ENCODE results near the gene RAB1A. TPM values are rescaled to one million over a fixed set of nuclear protein-coding genes. Genes with fewer than 3 reads are reported as not detected.

The RAB1A gene
- total RNA-seq, 4 donors from 2014 or later, result 78.5 to 153 (median 103) TPM

GRCh38 chr2:65112633-65113032 is 17.3 kb downstream of the RAB1A start:
- intact Hi-C loops (cut with DNase I; ENCODE audit: low total_unique reads), result no loop called here
- TF ChIP-seq POLR2A (IDR thresholded peaks at IDR 0.05), result no peak
- TF ChIP-seq, protein P1, sequence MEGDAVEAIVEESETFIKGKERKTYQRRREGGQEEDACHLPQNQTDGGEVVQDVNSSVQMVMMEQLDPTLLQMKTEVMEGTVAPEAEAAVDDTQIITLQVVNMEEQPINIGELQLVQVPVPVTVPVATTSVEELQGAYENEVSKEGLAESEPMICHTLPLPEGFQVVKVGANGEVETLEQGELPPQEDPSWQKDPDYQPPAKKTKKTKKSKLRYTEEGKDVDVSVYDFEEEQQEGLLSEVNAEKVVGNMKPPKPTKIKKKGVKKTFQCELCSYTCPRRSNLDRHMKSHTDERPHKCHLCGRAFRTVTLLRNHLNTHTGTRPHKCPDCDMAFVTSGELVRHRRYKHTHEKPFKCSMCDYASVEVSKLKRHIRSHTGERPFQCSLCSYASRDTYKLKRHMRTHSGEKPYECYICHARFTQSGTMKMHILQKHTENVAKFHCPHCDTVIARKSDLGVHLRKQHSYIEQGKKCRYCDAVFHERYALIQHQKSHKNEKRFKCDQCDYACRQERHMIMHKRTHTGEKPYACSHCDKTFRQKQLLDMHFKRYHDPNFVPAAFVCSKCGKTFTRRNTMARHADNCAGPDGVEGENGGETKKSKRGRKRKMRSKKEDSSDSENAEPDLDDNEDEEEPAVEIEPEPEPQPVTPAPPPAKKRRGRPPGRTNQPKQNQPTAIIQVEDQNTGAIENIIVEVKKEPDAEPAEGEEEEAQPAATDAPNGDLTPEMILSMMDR (IDR thresholded peaks at IDR 0.05), result no peak
- peaks cover 0 to under 1% of the 10 kb centered on the region in 2 donors for H3K4me1 ChIP-seq
- H3K27ac ChIP-seq, result no peak overlapping the region
- no peak overlapping the region for H3K4me3 ChIP-seq
- no peaks in the 10 kb centered on the region for H3K36me3 ChIP-seq
- no peaks in the 10 kb centered on the region for H3K27me3 ChIP-seq
- no peak for DNase-seq
- no peaks in the 10 kb centered on the region for H3K9me3 ChIP-seq

- intact Hi-C loops (cut with DNase I; ENCODE audit: low total_unique reads), result no loop called here
- no peak for TF ChIP-seq POLR2A (IDR thresholded peaks at IDR 0.05)
- TF ChIP-seq, protein P1 (IDR thresholded peaks at IDR 0.05), result no peak
- Histone ChIP-seq H3K27ac (no peak overlapping the region), H3K9me3 (no peaks in the 10 kb centered on the region), H3K4me1 (peaks cover 0 to 5% of the 10 kb centered on the region in 2 donors), H3K27me3 (no peaks in the 10 kb centered on the region), H3K36me3 (no peaks in the 10 kb centered on the region), H3K4me3 (no peak overlapping the region)
- no peak for DNase-seq
Observed at GRCh38 chr2:65108780-65109179, 21.1 kb downstream of the RAB1A start.

DNA sequence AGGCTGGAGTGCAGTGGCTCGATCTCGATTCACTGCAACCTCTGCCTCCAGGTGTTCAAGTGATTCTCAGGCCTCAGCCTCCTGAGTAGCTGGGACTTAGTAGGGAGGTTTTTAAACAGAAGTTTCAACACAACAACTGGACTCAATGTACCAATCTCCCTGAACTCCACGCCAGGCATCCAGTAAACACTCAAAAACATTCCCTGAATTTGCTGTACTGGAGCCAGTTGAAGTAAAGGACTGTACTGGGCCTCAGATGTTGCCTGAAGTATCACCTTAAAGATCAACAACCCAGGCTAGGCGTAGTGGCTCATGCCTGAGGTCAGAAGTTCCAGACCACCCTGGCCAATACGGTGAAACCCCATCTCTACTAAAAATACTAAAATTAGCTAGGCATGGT is 22.4 kb downstream of the RAB1A start:
- intact Hi-C loops (cut with DNase I; ENCODE audit: low total_unique reads), result no loop called here
- H3K9me3 ChIP-seq, result no peaks in the 10 kb centered on the region
- peaks cover 0 to 5% of the 10 kb centered on the region in 2 donors for H3K4me1 ChIP-seq

GRCh38 chr2:65103013-65103715 is 26.7 kb downstream of the RAB1A start:
- TF ChIP-seq, protein P1 (IDR thresholded peaks at IDR 0.05), result no peak
- TF ChIP-seq POLR2A (IDR thresholded peaks at IDR 0.05), result no peak
- intact Hi-C loops (cut with DNase I; ENCODE audit: low total_unique reads), result no loop called here
- no peaks in the 10 kb centered on the region for H3K27me3 ChIP-seq
- no peaks in the 10 kb centered on the region for H3K9me3 ChIP-seq
- H3K36me3 ChIP-seq, result no peaks in the 10 kb centered on the region
- DNase-seq, result no peak
- H3K4me1 ChIP-seq, result peaks cover 0 to 5% of the 10 kb centered on the region in 2 donors
- H3K4me3 ChIP-seq, result no peak overlapping the region
- no peak overlapping the region for H3K27ac ChIP-seq

More for the DNA sequence above, 22.4 kb downstream of the RAB1A start:
- no peak overlapping the region for H3K27ac ChIP-seq
- H3K4me3 ChIP-seq, result no peak overlapping the region
- TF ChIP-seq, protein P1 (IDR thresholded peaks at IDR 0.05), result no peak
- TF ChIP-seq POLR2A (IDR thresholded peaks at IDR 0.05), result no peak
- no peak for DNase-seq
- H3K36me3 ChIP-seq, result no peaks in the 10 kb centered on the region
- no peaks in the 10 kb centered on the region for H3K27me3 ChIP-seq

DNA sequence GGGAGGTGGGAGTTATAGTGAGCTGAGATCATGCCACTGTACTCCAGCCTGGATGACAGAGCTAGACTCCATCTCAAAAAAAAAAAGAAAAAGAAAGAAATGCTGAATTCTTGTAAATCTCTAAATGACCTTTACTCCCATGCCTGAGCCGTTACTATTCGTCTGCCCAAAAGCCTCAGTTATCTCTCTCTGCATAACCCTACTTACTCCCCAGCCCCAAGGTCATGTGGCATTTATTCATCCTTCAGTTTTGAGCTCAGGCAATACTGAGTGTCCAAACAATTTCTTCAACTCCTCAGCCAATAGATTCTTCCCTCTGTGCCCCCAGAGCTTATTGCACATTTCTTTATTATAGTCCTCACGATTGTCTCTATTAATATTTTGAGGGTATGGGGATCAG is 28.8 kb downstream of the RAB1A start:
- DNase-seq, result no peak
- H3K27ac ChIP-seq, result no peak overlapping the region
- no peaks in the 10 kb centered on the region for H3K9me3 ChIP-seq
- no peaks in the 10 kb centered on the region for H3K4me1 ChIP-seq
- no peak overlapping the region for H3K4me3 ChIP-seq
- TF ChIP-seq, protein P1 (IDR thresholded peaks at IDR 0.05), result no peak
- TF ChIP-seq POLR2A (IDR thresholded peaks at IDR 0.05), result no peak
- H3K36me3 ChIP-seq, result no peaks in the 10 kb centered on the region
- no peaks in the 10 kb centered on the region for H3K27me3 ChIP-seq
- intact Hi-C loops (cut with DNase I; ENCODE audit: low total_unique reads), result no loop called here

Measured in uterus (tissue), 4 donors.